CD4-positive, alpha-beta T cell treated with Interleukin-15 for 4 hours (primary cell): ENCODE measurements around the gene PRSS22.

Experiments
- DNase-seq: peaks from one replicate; pipeline ENCODE4 v3.0.0-alpha.2; 2020; ENCODE audit warnings: low spot score

The PRSS22 gene

DNA sequence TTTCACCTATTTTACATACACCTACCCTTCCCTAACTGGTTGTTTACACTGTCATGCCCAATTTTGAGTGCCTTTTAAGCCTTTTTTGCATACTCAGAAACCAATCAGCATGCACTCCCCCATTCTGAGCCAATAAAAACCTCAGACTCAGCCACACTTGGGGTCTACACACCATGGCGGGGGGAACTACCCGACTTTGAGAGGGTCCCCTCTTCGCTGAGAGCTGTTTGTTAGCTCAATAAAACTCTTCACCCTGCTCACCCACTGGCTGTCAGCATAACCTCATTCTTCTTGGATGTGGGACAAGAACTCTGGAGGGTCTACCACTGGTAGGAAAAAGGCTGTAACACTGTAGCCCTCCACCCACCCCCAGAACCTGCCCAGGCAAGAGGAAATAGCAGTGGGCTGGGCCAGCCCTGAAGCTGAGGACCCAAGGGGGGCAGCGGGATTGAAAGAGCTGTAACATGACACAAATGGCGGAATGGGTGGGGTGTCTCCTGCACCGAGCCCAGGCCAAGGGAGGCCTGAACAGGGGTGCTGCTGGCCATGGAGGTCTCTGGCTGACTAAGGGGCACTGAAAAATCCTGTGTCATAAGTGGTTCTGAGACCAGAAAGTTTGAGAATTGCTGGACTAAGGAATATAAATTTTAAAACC is 22.0 kb upstream of the PRSS22 start:
- DNase-seq, result no peak

DNA sequence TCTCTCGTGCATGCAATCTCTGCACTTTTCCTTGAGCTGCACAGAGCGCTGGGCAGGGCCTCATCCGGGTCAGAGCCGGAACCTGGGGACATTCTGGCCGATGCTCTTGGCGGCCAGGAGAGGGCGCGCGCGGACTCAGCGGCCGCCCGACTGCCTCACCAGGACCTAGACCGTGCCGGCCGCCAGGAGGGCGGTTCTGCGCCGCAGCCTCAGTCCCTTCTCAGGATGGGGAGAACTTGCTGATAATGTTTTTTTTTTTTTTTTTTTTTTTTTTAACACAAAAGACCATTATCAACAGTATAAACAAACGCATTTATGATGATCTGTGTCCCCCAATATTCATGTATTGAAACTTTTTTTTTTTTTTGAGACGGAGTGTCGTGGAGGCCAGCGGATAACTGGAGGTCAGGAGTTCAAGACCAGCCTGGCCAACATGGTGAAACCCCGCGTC is 17.0 kb upstream of the PRSS22 start:
- DNase-seq, result peak; percentile 64

DNA sequence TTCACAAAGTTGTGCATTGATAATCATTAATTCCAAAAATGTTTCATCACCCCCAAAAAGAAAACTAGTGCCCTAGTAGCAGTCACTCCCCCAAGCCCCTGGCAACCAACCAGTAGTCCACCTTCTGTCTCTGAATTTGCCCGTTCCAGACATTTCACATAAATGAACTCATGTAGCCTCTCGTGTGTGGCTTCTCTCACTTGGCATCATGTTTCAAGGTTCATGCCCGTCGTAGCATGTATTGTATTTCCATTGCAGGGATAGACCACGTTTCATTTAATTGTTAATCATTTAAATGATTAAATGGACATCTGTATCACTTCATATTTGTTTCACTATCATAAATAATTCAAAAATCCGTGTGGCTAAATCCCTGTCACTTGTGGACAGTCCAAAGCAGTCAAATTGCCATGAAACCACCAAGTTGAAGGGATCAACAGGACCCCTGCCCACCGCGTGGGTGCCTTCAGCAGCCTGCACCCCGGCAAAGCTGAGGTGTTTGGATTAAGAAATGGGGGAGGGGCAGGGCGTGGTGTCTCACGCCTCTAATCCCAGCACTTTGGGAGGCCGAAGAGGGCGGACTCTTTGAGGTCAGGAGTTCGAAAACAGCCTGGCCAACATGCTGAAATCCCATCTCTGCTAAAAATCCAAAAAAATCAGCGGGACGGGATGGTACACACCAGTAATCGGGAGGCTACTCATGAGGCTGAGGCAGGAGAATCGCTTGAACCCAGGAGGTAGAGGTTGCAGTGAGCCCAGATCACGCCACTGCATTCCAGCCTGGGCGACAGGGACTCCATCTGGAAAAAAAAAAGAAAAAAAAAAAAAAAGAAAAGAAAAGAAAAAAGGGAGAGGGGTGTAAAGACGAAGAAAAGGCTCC is 16.3 kb upstream of the PRSS22 start:
- DNase-seq, result no peak

DNA sequence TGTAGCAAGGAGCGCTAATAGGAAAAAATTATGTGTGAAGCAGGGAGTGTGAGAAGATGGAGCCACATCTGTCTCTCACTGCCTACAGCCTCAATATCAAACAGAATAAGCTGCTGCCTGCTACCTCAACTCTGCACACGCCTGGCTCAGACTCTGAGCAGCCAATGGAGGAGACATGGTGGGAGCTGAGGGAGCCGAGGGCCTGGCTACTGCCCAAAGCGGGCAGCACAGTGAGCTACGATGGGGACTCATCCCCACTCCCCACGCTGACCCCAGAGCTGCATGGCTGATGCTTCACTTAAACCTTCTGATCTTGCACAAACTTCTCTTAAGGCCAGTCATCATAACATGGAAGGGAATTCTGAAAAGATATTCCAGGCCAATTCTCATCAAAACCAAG is 14.0 kb upstream of the PRSS22 start:
- DNase-seq, result no peak

- DNase-seq, result peak; percentile 95
Measured at GRCh38 chr16:2867987-2868789, 10.2 kb upstream of the PRSS22 start.

DNA sequence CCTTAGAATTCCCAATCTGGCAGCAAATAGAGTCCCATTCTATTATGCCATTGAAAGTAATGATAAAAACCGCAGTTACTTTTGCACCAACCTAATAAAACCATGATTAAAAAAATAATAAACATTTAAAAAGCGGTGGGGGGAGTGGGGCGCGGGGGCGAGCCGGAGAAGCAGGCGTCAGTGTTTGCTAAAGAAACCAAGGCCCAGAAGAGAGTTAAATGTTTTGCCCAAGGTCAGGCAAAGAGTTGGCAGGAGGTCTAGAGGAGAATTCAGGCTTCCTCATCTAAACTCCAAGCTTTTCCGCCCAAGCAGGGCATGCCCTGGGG is 9.7 kb upstream of the PRSS22 start:
- DNase-seq, result no peak

GRCh38 chr16:2866431-2866830 is 8.5 kb upstream of the PRSS22 start:
- DNase-seq, result no peak

- no peak for DNase-seq
Measured at GRCh38 chr16:2865651-2866050, 7.7 kb upstream of the PRSS22 start.

GRCh38 chr16:2860826-2861567 is 3.0 kb upstream of the PRSS22 start:
- DNase-seq, result no peak

GRCh38 chr16:2859686-2860265 is 1.8 kb upstream of the PRSS22 start:
- no peak for DNase-seq

DNA sequence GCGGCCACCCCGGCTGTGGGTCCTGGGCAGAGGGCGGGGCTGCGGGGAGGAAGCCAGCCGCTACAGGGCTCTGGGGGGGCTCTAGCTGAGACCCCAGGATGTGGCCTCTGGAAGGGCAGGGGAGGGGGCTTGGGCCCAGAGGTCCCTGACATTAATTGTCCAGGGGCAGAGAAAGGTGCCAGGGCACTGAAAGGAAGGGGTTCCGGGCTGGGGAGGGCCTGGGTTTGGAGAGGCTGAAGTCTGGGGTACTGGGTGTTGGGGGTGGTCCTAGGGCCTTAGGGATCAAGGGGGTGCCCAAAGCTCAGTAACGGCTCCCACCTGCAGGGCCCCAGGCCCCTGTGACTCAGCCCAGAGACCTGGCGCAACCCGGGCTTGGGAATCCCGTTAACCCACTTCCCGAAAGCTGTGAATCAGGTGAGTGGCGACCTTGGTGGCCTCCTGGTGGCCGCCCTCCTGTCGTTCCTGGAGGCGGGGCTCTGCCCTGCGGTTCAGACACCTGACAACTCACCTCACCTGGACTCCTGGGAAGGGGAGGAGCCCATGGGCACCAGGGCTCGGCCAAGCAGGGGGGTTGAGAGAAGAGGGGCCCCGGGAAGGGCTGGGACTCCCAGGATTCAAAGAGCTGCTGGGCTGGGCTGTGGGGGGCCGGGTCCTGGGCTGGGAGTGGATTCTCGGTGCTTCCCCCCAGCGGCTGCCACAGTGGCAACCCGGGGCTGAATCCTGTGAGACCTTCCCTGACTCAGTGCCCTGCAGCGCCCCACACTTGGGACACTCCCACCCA is 465 bp upstream of the PRSS22 start:
- no peak for DNase-seq

GRCh38 chr16:2856686-2857450 is 1.1 kb downstream of the PRSS22 start:
- DNase-seq, result no peak

DNA sequence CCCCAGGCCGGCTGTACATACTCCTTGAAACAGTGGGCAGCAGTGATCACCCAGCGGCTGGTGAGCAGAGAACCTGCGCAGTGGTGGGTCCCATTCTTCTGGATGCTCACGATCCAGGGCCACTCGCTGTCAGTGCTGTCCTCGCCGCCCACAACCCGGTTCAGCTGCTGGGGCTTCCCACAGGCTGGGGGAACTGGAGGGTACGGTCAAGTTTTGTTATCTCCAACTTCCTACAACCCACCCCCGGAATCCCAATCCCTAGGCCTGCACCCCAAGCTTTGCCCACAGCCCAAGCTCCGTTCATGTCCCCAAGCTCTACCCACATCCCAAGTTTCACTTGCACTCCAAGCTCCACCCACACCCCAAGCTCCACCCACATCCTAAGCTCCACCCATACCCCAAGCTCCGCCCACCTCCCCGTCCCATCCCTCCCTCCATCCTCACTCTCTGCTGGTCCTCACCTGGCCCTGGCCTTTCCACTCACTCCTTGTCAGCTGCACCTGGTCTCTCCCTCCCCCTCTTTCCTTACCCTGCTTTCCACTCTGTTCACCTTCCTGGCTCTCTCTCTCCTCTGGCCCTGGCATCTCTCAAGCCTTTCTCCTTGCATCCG is 1.8 kb downstream of the PRSS22 start:
- no peak for DNase-seq

- DNase-seq, result no peak
Measured at GRCh38 chr16:2855536-2855935, 2.4 kb downstream of the PRSS22 start.

DNA sequence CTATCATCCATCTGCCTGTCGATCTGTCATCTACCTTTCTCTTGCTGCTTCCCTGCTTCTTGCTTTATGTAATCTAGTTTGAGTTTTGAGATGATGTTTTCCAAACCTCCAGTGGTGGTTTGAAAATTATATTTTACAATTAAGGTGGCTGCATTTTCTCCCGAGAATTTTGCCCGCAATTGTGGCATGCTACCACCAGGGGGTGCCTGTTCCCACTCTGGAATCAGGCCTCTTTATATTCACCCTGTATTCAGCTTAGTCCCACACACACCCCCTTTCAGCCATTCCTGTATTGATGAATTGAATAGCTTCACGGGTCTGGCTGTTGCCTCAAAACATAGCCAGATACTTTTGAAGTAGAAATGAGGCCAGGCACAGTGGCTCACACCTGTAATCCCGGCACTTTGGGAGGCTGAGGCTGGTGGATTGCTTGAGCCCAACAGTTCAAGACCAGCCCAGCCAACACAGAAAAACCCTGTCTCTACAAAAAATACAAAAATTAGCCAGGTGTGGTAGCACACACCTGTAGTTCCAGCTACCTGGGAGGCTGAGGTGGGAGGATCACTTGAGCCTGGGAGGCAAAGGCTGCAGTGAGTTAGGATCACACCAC is 3.2 kb downstream of the PRSS22 start:
- DNase-seq, result no peak

DNA sequence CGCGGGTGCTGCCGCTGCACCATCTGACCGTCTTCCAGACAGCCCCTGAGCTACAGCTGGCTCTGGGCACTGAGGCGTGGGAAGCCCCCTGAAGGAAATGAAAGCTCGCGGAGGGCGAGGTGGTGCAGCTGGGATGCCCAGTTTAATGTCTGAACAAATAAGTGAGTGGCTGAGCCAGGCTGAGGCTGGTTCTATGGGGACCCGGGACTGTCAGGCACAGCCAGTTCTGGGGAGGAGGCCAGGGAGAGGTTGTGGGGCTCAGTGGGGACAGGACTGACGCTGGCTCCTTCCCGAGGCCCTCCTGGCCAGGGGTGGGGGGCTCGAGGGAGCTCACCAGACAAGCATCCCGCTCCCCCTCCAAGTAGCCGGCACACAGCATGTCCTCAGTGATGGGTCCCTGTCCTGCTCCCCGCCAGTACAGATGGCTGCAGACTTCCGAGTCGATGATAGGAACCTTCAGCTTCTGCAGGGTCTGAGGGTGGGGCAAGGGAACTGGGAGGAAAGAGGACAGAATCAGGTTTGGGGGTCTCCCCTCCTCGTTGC is 4.4 kb downstream of the PRSS22 start:
- no peak for DNase-seq

DNA sequence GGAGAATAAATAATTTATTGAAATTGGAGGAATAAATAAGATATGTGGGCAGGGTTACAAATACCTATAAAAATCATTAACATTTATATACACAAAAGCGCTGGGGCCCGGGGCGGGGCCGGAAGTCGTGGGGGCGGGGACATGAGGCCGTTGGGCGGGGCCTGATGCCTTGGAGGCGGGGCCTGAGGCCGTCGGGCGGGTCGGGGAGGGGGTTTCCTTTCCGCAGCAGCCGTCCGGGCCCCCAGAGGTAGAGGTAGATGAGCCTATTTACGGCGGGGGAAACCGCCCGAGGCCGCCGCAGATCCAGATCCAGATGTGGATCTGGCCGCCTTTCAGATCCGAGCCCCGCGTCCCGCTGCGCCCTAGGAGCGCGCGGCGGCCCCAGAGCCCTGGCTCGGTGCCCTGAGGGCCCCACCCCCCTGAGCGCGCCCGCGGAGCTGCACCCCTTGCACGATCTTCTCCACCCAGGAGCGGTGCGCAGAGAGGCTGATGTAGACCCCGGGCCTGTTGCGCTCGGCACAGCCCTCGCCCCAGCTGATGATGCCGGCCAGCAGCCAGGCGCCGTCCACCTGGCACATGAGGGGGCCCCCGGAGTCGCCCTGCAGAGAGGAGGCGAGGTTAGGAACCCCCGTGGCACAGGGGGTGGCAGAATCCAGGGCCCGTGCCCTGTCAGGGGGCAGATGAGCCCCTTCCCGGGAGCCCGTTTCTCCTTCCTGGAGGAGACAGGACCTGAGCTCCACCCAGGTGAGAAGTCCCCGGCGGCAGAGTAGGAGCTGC is 5.1 kb downstream of the PRSS22 start:
- no peak for DNase-seq
